NCI-H187 treated with DMSO at 0.1 percent for 48 hours (cell line): ENCODE results near the gene FAT2.

Experiments used
- DNase-seq: peaks from one replicate; lab custom pipeline; 2025; lab: John Stamatoyannopoulos, UW

The FAT2 gene

GRCh38 chr5:151553130-151553670, 37.9 kb downstream of the FAT2 start:
- no peak for DNase-seq

GRCh38 chr5:151551985-151552384, 39.1 kb downstream of the FAT2 start:
- no peak for DNase-seq

GRCh38 chr5:151550146-151550545, 41.0 kb downstream of the FAT2 start:
- no peak for DNase-seq

- DNase-seq = no peak
Observed at GRCh38 chr5:151549713-151550112, 41.4 kb downstream of the FAT2 start.

GRCh38 chr5:151547364-151547763, 43.8 kb downstream of the FAT2 start:
- no peak for DNase-seq

GRCh38 chr5:151541571-151541970, 49.6 kb downstream of the FAT2 start:
- no peak for DNase-seq
